Stimulated activated CD4-positive, alpha-beta T cell treated with anti-CD3 and anti-CD28 coated beads, Interleukin-4, amount 100 ng/mL, for 48 hours (primary cell): Measurements from ENCODE around the gene MAP3K12.
"Not testable (repeated sequence)": the region's sequence is repeated elsewhere in the genome, so short reads cannot be mapped to it uniquely, and the experiment has no call there.

Experiments used
- DNase-seq, 2 donors: peaks; one replicate each; pipeline ENCODE4 v3.0.0-alpha.2; 2020; ENCODE audit warnings: low read depth in 2 of 2

The MAP3K12 gene

GRCh38 chr12:53499266-53500141 lies at the start of gene MAP3K12:
Gene MAP3K12 (minus strand): TSS chr12:53499458. CDS start chr12:53487391, 12,067 bp downstream.
- peak; percentile 45 to 56 for DNase-seq

- not testable (repeated sequence) for DNase-seq
Observed at GRCh38 chr12:53548354-53548753, 49.1 kb upstream of the MAP3K12 start.

- peak; percentile 25 to 28 for DNase-seq
Observed at GRCh38 chr12:53543539-53543938, 44.3 kb upstream of the MAP3K12 start.

GRCh38 chr12:53539526-53539925 lies 40.3 kb upstream of the MAP3K12 start:
- DNase-seq = no peak

- DNase-seq = no peak
Observed at GRCh38 chr12:53538209-53538689, 39.0 kb upstream of the MAP3K12 start.

- DNase-seq = no peak
Observed at GRCh38 chr12:53536962-53537361, 37.7 kb upstream of the MAP3K12 start.

GRCh38 chr12:53533471-53533870 lies 34.2 kb upstream of the MAP3K12 start:
- DNase-seq = no peak

GRCh38 chr12:53532524-53533445 lies 33.5 kb upstream of the MAP3K12 start:
- no peak for DNase-seq

- DNase-seq = no peak
Observed at GRCh38 chr12:53532021-53532420, 32.8 kb upstream of the MAP3K12 start.

GRCh38 chr12:53530920-53531319 lies 31.7 kb upstream of the MAP3K12 start:
- DNase-seq = no peak

GRCh38 chr12:53530061-53530460 lies 30.8 kb upstream of the MAP3K12 start:
- DNase-seq = no peak

- DNase-seq = no peak
Observed at GRCh38 chr12:53524476-53524875, 25.2 kb upstream of the MAP3K12 start.

- no peak for DNase-seq
Observed at GRCh38 chr12:53523131-53523530, 23.9 kb upstream of the MAP3K12 start.

GRCh38 chr12:53518381-53518780 lies 19.1 kb upstream of the MAP3K12 start:
- no peak for DNase-seq

GRCh38 chr12:53516758-53517455 lies 17.6 kb upstream of the MAP3K12 start:
- no peak for DNase-seq

GRCh38 chr12:53515291-53515680 lies 16.0 kb upstream of the MAP3K12 start:
- DNase-seq = no peak

GRCh38 chr12:53514628-53515290 lies 15.5 kb upstream of the MAP3K12 start:
- no peak for DNase-seq

- no peak for DNase-seq
Observed at GRCh38 chr12:53513712-53514410, 14.6 kb upstream of the MAP3K12 start.

- DNase-seq = no peak
Observed at GRCh38 chr12:53510181-53510812, 11.0 kb upstream of the MAP3K12 start.

- DNase-seq = peak; percentile 79 to 81
Observed at GRCh38 chr12:53508534-53509170, 9.4 kb upstream of the MAP3K12 start.
